K562 treated with DMSO at 1 percent for 4 hours (cell line): ENCODE data around the gene LMAN2. TPM values are rescaled to one million over a fixed set of nuclear protein-coding genes. Genes with fewer than 3 reads are reported as not detected.

Source experiments
- total RNA-seq: library from RNA; unstranded; fragments of 300-600 nt; gene quantifications from 2 replicates; pipeline ENCODE4 v1.2.3, GENCODE V29; 2022; ENCODE audit not compliant: insufficient read depth

LMAN2 gene
- 298 and 335 TPM in 2 replicates for total RNA-seq

GRCh38 chr5:177351392-177352329, at the start of gene LMAN2:
Gene LMAN2, minus strand, starts transcription at chr5:177351668. Its CDS starts 21 bp downstream, at chr5:177351647.

GRCh38 chr5:177399997-177400868, 48.8 kb upstream of the LMAN2 start, which contains the start of gene PFN3:
Gene PFN3, minus strand, starts transcription at chr5:177400661. Its CDS starts 85 bp downstream, at chr5:177400576.

DNA sequence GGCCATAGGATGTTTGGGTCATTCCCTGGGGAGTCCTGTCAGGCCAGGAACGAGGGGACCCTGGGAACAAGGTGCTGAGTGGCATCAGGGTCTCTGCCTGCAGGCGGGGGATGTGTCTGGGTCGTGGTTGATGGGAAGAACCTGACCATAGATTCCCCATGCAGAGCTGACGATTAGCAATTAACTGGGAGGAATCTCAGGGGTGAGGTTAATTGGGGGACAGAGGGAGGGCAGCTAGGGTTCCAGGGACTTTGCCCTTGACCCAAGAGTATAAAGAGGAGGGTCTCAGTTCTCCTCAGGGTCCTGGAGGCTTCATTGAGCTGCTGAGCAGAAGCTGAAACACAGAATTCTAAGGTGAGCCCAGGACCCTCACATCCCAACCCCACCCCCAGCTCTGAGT, 32.7 kb upstream of the LMAN2 start, which contains the start of gene SLC34A1:
TSS of gene SLC34A1 (plus strand) at position 301 of the 400 bp plus-strand sequence. CDS start 1,308 bp downstream, outside the sequence.

DNA sequence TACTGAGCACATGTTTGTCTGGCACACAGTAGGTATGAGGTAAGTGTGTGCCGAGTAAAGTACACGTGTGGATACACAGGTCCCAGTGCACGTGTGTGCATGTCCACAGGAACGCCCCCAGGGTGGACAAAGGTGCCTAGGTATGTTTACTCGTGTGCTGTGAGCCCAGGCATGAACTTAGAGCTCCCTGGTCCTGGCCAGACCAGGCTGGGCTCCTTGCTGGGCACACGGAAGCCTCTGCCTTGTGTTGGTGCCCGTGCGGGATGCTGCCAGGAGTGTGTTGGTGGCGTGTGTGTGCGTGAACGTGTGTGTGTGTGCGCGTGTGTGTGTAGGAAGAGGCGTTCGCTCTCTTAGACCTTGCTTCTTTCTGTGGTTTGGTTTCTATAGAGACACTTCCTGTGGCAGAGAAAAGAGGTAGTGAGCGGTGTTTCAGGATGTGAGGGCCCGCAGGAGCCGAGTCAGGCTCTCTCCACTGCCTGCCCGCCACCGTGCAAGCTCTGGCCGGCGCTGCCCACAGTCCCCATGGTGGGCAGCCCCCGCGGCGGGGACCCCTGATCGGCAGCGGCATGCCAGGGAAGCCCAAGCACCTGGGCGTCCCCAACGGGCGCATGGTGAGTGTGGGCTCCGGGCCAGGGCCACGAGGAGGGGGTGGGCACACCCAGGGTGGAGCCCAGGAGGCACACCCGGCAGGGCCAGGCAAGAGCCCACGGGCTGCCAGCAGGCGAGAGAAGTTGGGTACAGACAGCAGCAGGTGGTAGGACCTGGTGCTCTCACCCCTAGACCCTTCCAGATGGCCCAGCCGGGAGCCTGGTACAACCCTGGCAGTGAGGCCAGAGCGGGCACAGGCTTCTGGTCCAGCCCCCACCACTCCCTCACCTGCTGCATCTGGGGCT, 6.2 kb upstream of the LMAN2 start, which contains the start of gene RGS14:
TSS of gene RGS14 (plus strand) at position 466 of the 893 bp plus-strand sequence. CDS start at position 567, 101 bp downstream.

DNA sequence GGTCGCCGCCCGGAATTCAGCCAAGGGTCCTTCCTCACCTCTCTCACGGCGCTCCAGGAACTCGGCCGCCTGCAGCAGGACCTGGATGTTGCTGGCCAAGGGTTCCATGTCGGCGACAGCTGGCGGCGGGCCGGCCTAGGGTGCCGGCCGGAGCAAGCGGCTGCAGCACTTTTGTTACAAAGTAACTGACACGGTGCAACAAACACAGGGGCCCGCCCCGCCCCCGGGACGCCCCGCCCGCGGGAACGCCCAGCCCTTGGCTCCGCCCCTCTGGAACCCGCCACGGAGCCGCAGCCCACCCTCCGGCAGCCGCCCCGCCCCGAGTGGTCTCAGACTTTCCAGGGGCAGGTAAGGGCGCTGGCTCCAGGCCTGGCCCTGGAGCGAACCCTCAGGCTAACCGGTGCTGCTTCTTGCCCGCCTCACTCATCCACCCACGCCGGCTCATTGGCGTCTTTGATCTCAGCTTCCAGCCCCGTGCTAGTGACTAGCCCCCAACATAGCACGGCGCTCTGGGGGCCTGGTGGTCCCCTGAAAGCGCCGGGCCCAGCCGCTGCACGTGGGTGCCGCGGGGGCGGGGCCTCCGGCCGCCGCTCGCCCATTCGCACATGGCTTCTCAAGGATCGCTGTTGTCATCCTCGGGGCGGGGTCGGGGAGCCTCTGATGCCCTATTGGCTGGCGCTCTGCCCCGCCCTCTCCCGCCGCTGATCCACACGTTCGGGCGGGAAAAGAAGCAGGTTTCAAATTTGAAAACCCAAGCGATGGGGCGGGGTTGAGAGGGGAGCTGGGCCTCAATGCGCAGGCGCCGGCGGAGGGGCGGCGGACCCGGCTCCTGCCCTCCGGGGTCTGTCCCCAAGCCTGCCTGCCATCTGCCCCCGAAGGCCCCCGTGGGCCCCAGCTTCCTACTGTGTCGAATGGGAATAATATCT, 39.5 kb downstream of the LMAN2 start, which contains the start of gene MXD3:
TSS of gene MXD3 (minus strand) at position 176 of the 926 bp plus-strand sequence. CDS start at position 108, 68 bp downstream.

GRCh38 chr5:177303121-177303924, 48.1 kb downstream of the LMAN2 start, which contains the start of the genes PRELID1 and RAB24:
Gene PRELID1, plus strand, starts transcription at chr5:177303799. Its CDS starts 187 bp downstream, at chr5:177303986.
Gene RAB24, minus strand, starts transcription at chr5:177303719. Its CDS starts 431 bp downstream, at chr5:177303288.

Other genes with a start within 250 kb of the LMAN2 start
- 10.2 and 13.0 TPM in 2 replicates for gene NSD1, start 217.9 kb downstream of the LMAN2 start, total RNA-seq
- 62.2 and 65.3 TPM in 2 replicates for gene RAB24, start 47.9 kb downstream of the LMAN2 start, total RNA-seq
- gene PRELID1, start 47.9 kb downstream of the LMAN2 start, total RNA-seq = 227 and 280 TPM in 2 replicates
- gene MXD3, start 39.8 kb downstream of the LMAN2 start, total RNA-seq = 21.6 and 36.2 TPM in 2 replicates
- 55.1 and 60.6 TPM in 2 replicates for gene RGS14, start 6.3 kb upstream of the LMAN2 start, total RNA-seq
- not detected in 2 replicates for gene SLC34A1, start 32.8 kb upstream of the LMAN2 start, total RNA-seq
- gene PFN3, start 49.0 kb upstream of the LMAN2 start, total RNA-seq = not detected in 2 replicates
- 12.2 and 12.7 TPM in 2 replicates for gene F12, start 57.9 kb upstream of the LMAN2 start, total RNA-seq
- gene GRK6, start 75.0 kb upstream of the LMAN2 start, total RNA-seq = 65.2 and 66.7 TPM in 2 replicates
- 8.7 and 12.3 TPM in 2 replicates for gene PRR7, start 95.1 kb upstream of the LMAN2 start, total RNA-seq
- gene DBN1, start 122.0 kb upstream of the LMAN2 start, total RNA-seq = 42.5 and 57.4 TPM in 2 replicates
- 109 and 111 TPM in 2 replicates for gene PDLIM7, start 145.9 kb upstream of the LMAN2 start, total RNA-seq
- gene DOK3, start 158.2 kb upstream of the LMAN2 start, total RNA-seq = 17.6 and 19.9 TPM in 2 replicates
- 102 and 110 TPM in 2 replicates for gene DDX41, start 165.3 kb upstream of the LMAN2 start, total RNA-seq
- gene FAM193B, start 202.9 kb upstream of the LMAN2 start, total RNA-seq = 20.5 and 32.3 TPM in 2 replicates
- 353 and 384 TPM in 2 replicates for gene TMED9, start 240.5 kb upstream of the LMAN2 start, total RNA-seq
- gene B4GALT7, start 248.5 kb upstream of the LMAN2 start, total RNA-seq = 15.8 and 16.2 TPM in 2 replicates